ENCODE measurements around the gene LRRC36. TPM values are rescaled to one million over a fixed set of nuclear protein-coding genes. Genes with fewer than 3 reads are reported as not detected.

Gene LRRC36
- total RNA-seq, 3 donors from 2014 or later: 0.90 to 1.5 TPM; not detected in 1

GRCh38 chr16:67279296-67280089 is 47.1 kb upstream of the LRRC36 start, which contains the start of gene PLEKHG4:
Gene PLEKHG4, plus strand, starts transcription at chr16:67279532. Its CDS starts 513 bp downstream, at chr16:67280045.
- Histone ChIP-seq H3K36me3 (ENCODE audit: low read depth) (no peaks in the 10 kb centered on the region), H3K4me1 (ENCODE audit: low read depth) (peaks cover 5% of the 10 kb centered on the region), H3K4me3 (peak within 1 kb of the TSS; percentile 67), H3K9me3 (no peaks in the 10 kb centered on the region)
- DNase-seq: peak; percentile 82 to 89 (median 85)
- TF ChIP-seq CTCF (IDR thresholded peaks at IDR 0.05): peak; percentile 74
- intact Hi-C loops (cut with DNase I, micrococcal nuclease): no loop called here
- ATAC-seq: peak; percentile 97

GRCh38 chr16:67280090-67281015 is 46.3 kb upstream of the LRRC36 start:
- Histone ChIP-seq H3K4me1 (ENCODE audit: low read depth) (peaks cover 5% of the 10 kb centered on the region), H3K36me3 (ENCODE audit: low read depth) (no peaks in the 10 kb centered on the region), H3K9me3 (no peaks in the 10 kb centered on the region), H3K4me3 (no peak overlapping the region)
- no peak for TF ChIP-seq CTCF (IDR thresholded peaks at IDR 0.05)
- ATAC-seq (no peak), DNase-seq (no peak)
- intact Hi-C loops (cut with DNase I, micrococcal nuclease): no loop called here

GRCh38 chr16:67281536-67282446 is 44.8 kb upstream of the LRRC36 start:
- H3K36me3 ChIP-seq (ENCODE audit: low read depth): no peaks in the 10 kb centered on the region
- ATAC-seq: no peak
- TF ChIP-seq CTCF (IDR thresholded peaks at IDR 0.05): no peak
- intact Hi-C loops (cut with DNase I, micrococcal nuclease): no loop called here
- no peak overlapping the region for H3K4me3 ChIP-seq
- H3K4me1 ChIP-seq (ENCODE audit: low read depth): peaks cover 5% of the 10 kb centered on the region
- no peaks in the 10 kb centered on the region for H3K9me3 ChIP-seq
- DNase-seq: no peak

- TF ChIP-seq CTCF (IDR thresholded peaks at IDR 0.05): no peak
- Histone ChIP-seq H3K36me3 (ENCODE audit: low read depth) (no peaks in the 10 kb centered on the region), H3K9me3 (no peaks in the 10 kb centered on the region), H3K4me1 (ENCODE audit: low read depth) (peaks cover 5% of the 10 kb centered on the region), H3K4me3 (no peak overlapping the region)
- ATAC-seq (no peak), DNase-seq (no peak)
- intact Hi-C loops (cut with DNase I, micrococcal nuclease): no loop called here
Measured at GRCh38 chr16:67282447-67282805, 44.2 kb upstream of the LRRC36 start.
